ENCODE measurements around the gene F2RL2. TPM values are rescaled to one million over a fixed set of nuclear protein-coding genes. Genes with fewer than 3 reads are reported as not detected.

F2RL2 gene
- total RNA-seq, 1 experiment from 2014 or later: 0.13 TPM

DNA sequence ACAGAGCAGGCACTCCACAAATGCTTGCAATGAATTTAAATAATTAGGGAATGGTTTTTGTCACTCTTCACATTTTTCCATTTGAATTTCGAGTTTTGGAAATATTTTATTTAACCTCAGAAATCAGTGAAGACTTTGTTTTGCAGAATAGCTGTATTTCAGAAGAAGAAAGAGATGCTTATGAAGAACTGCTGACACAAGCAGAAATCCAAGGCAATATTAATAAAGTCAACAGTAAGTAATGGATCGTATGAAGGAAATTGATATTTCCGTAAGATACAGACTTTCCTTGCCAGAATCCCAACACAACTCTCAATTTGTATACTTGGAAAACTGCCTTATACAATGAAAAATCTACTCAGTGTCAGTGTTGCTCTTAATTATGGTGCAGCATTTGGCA lies 30.5 kb downstream of the F2RL2 start:
- ChIA-PET POLR2A (no interaction called here), CTCF (no interaction called here)
- in situ Hi-C loops (cut with HindIII; ENCODE audit: low pct_unique_long_range_greater_than_20kb, low sequenced_read_pairs): no loop called here
- intact Hi-C loops (cut with micrococcal nuclease; ENCODE audit: unreplicated experiment): no loop called here
- H3K36me3 ChIP-seq (ENCODE audit: control insufficient read depth, insufficient read depth, low read length): no peaks in the 10 kb centered on the region
- no TSS peak for BruUV-seq (replicated peaks)
- H3K27ac ChIP-seq (ENCODE audit: low read length): no peak overlapping the region
- no peak for DNase-seq (ENCODE audit: low read depth, low spot score)
- H3K4me1 ChIP-seq (ENCODE audit: control insufficient read depth, insufficient read depth, low read length): no peaks in the 10 kb centered on the region
- H3K4me3 ChIP-seq (ENCODE audit: low read depth in 2 of 2, low read length in 2 of 2): no peak overlapping the region
- no peak for ATAC-seq
- peaks cover 28% of the 10 kb centered on the region for H3K27me3 ChIP-seq (ENCODE audit: control insufficient read depth, insufficient read depth, low read length)
- TF ChIP-seq SIN3A (IDR thresholded peaks at IDR 0.05; ENCODE audit: borderline replicate concordance, insufficient read depth, low read depth, low read length): no peak
- no peaks in the 10 kb centered on the region for H3K9me3 ChIP-seq (ENCODE audit: control insufficient read depth, insufficient read depth, low read depth, low read length)

DNA sequence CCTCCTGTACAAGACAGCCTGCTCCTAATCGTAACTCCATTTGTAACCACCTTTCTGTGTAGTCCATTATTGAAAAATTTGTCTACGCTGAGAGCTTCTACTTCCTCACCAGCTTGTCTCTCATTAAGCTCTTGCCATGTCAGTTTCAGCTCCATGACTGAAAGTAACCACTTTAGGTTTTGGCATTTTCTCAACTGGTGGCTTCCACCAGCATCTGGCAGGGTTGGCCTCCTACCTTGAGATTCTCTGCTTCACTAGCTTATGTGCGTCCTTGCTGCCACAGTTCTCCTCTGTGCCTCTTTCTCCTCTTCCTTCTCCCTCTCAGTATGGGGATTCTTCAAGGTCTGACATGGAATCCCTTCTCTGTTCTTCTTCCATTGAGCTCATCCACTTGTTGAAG lies 31.8 kb downstream of the F2RL2 start:
- no TSS peak for BruUV-seq (replicated peaks)
- ChIA-PET CTCF (no interaction called here), POLR2A (no interaction called here)
- H3K36me3 ChIP-seq (ENCODE audit: control insufficient read depth, insufficient read depth, low read length): no peaks in the 10 kb centered on the region
- TF ChIP-seq, protein P1, sequence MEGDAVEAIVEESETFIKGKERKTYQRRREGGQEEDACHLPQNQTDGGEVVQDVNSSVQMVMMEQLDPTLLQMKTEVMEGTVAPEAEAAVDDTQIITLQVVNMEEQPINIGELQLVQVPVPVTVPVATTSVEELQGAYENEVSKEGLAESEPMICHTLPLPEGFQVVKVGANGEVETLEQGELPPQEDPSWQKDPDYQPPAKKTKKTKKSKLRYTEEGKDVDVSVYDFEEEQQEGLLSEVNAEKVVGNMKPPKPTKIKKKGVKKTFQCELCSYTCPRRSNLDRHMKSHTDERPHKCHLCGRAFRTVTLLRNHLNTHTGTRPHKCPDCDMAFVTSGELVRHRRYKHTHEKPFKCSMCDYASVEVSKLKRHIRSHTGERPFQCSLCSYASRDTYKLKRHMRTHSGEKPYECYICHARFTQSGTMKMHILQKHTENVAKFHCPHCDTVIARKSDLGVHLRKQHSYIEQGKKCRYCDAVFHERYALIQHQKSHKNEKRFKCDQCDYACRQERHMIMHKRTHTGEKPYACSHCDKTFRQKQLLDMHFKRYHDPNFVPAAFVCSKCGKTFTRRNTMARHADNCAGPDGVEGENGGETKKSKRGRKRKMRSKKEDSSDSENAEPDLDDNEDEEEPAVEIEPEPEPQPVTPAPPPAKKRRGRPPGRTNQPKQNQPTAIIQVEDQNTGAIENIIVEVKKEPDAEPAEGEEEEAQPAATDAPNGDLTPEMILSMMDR (IDR thresholded peaks at IDR 0.05): no peak
- no peak for ATAC-seq
- H3K4me3 ChIP-seq (ENCODE audit: low read depth in 2 of 2, low read length in 2 of 2): no peak overlapping the region
- no peak for DNase-seq (ENCODE audit: low read depth, low spot score)
- H3K4me1 ChIP-seq (ENCODE audit: control insufficient read depth, insufficient read depth, low read length): no peaks in the 10 kb centered on the region
- no peaks in the 10 kb centered on the region for H3K9me3 ChIP-seq (ENCODE audit: control insufficient read depth, insufficient read depth, low read depth, low read length)
- no peak overlapping the region for H3K27ac ChIP-seq (ENCODE audit: low read length)
- H3K27me3 ChIP-seq (ENCODE audit: control insufficient read depth, insufficient read depth, low read length): peaks cover 32% of the 10 kb centered on the region
- in situ Hi-C loops (cut with HindIII; ENCODE audit: low pct_unique_long_range_greater_than_20kb, low sequenced_read_pairs) (no loop called here), intact Hi-C loops (cut with micrococcal nuclease; ENCODE audit: unreplicated experiment) (no loop called here)

DNA sequence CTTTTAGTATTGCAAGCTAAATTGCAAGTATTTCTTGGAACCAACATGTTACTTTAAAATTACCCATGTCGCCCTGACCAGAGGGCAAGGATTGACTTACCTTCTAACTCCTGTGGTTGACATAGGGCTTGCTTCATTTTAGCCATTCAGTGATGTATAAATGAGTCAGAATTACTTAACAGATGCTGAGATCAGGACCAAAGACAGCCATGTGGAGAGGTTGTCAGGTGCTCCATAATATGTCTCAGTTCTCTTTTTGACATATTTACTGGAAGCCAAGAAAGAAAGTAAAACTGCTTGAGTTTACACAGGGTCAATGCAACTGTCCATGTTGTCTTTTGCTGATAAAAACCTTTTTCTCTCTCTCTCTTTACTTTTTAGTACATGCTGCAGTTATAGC lies 33.2 kb downstream of the F2RL2 start:
- no peak for DNase-seq (ENCODE audit: low read depth, low spot score)
- POLR2A ChIA-PET: no interaction called here
- Histone ChIP-seq H3K36me3 (ENCODE audit: control insufficient read depth, insufficient read depth, low read length) (no peaks in the 10 kb centered on the region), H3K4me1 (ENCODE audit: control insufficient read depth, insufficient read depth, low read length) (no peaks in the 10 kb centered on the region), H3K4me3 (ENCODE audit: low read depth in 2 of 2, low read length in 2 of 2) (no peak overlapping the region), H3K9me3 (ENCODE audit: control insufficient read depth, insufficient read depth, low read depth, low read length) (no peaks in the 10 kb centered on the region), H3K27ac (ENCODE audit: low read length) (no peak overlapping the region), H3K27me3 (ENCODE audit: control insufficient read depth, insufficient read depth, low read length) (peaks cover 34% of the 10 kb centered on the region)
- CTCF ChIA-PET: no interaction called here
- no peak for ATAC-seq
- no TSS peak for BruUV-seq (replicated peaks)
- in situ Hi-C loops (cut with HindIII; ENCODE audit: low pct_unique_long_range_greater_than_20kb, low sequenced_read_pairs): no loop called here
- TF ChIP-seq, protein P1 (IDR thresholded peaks at IDR 0.05): no peak
- TF ChIP-seq, protein P2, sequence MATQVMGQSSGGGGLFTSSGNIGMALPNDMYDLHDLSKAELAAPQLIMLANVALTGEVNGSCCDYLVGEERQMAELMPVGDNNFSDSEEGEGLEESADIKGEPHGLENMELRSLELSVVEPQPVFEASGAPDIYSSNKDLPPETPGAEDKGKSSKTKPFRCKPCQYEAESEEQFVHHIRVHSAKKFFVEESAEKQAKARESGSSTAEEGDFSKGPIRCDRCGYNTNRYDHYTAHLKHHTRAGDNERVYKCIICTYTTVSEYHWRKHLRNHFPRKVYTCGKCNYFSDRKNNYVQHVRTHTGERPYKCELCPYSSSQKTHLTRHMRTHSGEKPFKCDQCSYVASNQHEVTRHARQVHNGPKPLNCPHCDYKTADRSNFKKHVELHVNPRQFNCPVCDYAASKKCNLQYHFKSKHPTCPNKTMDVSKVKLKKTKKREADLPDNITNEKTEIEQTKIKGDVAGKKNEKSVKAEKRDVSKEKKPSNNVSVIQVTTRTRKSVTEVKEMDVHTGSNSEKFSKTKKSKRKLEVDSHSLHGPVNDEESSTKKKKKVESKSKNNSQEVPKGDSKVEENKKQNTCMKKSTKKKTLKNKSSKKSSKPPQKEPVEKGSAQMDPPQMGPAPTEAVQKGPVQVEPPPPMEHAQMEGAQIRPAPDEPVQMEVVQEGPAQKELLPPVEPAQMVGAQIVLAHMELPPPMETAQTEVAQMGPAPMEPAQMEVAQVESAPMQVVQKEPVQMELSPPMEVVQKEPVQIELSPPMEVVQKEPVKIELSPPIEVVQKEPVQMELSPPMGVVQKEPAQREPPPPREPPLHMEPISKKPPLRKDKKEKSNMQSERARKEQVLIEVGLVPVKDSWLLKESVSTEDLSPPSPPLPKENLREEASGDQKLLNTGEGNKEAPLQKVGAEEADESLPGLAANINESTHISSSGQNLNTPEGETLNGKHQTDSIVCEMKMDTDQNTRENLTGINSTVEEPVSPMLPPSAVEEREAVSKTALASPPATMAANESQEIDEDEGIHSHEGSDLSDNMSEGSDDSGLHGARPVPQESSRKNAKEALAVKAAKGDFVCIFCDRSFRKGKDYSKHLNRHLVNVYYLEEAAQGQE (IDR thresholded peaks at IDR 0.05; ENCODE audit: insufficient read depth in 1 of 2, low read depth in 2 of 2, low read length in 1 of 2): no peak
- TF ChIP-seq TCF7L2 (IDR thresholded peaks at IDR 0.05; ENCODE audit: low read depth, low read length) (no peak), POLR2AphosphoS5 (IDR thresholded peaks at IDR 0.05; ENCODE audit: low read depth, low read length) (no peak), SIN3A (IDR thresholded peaks at IDR 0.05; ENCODE audit: borderline replicate concordance, insufficient read depth, low read depth, low read length) (no peak)
- intact Hi-C loops (cut with micrococcal nuclease; ENCODE audit: unreplicated experiment): no loop called here
